RWPE2 (cell line): ENCODE results near the gene MRPL55.

Experiments used
- ATAC-seq: fragments of 200-7000 bp; cut with Tn5 transposase; 3 replicates; pipeline ENCODE4 v1.9.1; 2021; ENCODE audit warnings: low read depth
- DNase-seq: peaks from one replicate; pipeline ENCODE4 v3.0.0-alpha.2; 2020; ENCODE audit warnings: low spot score
- H3K27ac ChIP-seq: fragments of 450-650 bp; 2 replicates; pipeline ENCODE4 v1.5.1; 2017; ENCODE audit warnings: mild to moderate bottlenecking; ENCODE audit not compliant: poor library complexity, severe bottlenecking
- H3K27me3 ChIP-seq: fragments of 250-450 bp; sonication (Bioruptor Pico); 2 replicates; pipeline ENCODE4 v1.5.1; 2021; ENCODE audit warnings: mild to moderate bottlenecking, moderate library complexity; ENCODE audit not compliant: insufficient read depth, poor library complexity, severe bottlenecking
- H3K36me3 ChIP-seq: fragments of 250-450 bp; sonication (Bioruptor Pico); 2 replicates; pipeline ENCODE4 v1.5.1; 2020; ENCODE audit warnings: low read depth, mild to moderate bottlenecking, moderate library complexity
- H3K4me1 ChIP-seq: fragments of 250-450 bp; sonication (Bioruptor Pico); 2 replicates; pipeline ENCODE4 v1.5.1; 2021; ENCODE audit warnings: mild to moderate bottlenecking, moderate library complexity; ENCODE audit not compliant: insufficient read depth, poor library complexity, severe bottlenecking
- H3K4me3 ChIP-seq: fragments of 250-450 bp; sonication (Bioruptor Pico); 2 replicates; pipeline ENCODE4 v1.5.1; 2021; ENCODE audit warnings: mild to moderate bottlenecking, moderate library complexity; ENCODE audit not compliant: severe bottlenecking
- H3K9me3 ChIP-seq: fragments of 250-450 bp; sonication (Bioruptor Pico); 2 replicates; pipeline ENCODE4 v1.5.1; 2021; ENCODE audit warnings: mild to moderate bottlenecking, moderate library complexity; ENCODE audit not compliant: severe bottlenecking
- TF ChIP-seq, protein P1 (sequence below): fragments of 450-650 bp; IDR thresholded peaks from one replicate; pipeline ENCODE4 v1.5.1; 2017; ENCODE audit warnings: mild to moderate bottlenecking, moderate library complexity; ENCODE audit not compliant: poor library complexity, severe bottlenecking

MRPL55 gene

DNA sequence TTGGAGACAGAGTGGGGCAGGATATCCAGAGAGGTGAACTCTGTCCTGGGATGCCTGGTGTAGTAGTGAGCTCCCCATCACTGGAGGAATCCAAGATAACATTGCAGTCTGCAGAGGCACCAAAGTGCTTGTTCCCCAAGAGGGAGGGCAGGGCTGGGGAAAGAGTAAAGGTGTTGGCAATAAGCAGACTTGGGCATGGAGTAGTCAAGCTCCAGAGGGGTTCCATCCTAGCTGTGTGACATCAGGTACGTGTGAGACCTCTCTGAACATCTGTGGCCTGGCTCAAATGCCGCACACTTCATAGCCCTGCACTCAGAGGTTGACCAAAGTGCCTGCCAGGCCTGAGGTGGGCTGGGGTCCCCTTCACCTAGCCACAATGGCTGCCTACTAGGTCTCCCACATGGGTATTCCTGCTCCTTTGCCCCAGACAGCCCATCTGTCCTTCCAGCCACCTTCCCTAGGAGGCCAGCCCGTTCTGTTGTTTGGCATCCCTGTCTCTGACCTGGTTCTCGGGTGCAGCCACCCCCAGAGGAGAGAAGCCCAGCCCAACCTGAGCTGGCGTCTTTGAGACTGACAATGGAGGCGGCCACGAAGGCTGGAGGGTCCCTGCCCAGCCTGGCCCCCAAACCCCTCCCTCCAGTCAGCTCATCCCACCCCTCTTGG, 29.4 kb downstream of the MRPL55 start:
- Histone ChIP-seq H3K4me3 (no peak overlapping the region), H3K27ac (no peak overlapping the region), H3K27me3 (no peaks in the 10 kb centered on the region), H3K36me3 (peaks cover 14% of the 10 kb centered on the region), H3K9me3 (no peaks in the 10 kb centered on the region), H3K4me1 (peaks cover 7% of the 10 kb centered on the region)
- no peak for ATAC-seq
- TF ChIP-seq, protein P1, sequence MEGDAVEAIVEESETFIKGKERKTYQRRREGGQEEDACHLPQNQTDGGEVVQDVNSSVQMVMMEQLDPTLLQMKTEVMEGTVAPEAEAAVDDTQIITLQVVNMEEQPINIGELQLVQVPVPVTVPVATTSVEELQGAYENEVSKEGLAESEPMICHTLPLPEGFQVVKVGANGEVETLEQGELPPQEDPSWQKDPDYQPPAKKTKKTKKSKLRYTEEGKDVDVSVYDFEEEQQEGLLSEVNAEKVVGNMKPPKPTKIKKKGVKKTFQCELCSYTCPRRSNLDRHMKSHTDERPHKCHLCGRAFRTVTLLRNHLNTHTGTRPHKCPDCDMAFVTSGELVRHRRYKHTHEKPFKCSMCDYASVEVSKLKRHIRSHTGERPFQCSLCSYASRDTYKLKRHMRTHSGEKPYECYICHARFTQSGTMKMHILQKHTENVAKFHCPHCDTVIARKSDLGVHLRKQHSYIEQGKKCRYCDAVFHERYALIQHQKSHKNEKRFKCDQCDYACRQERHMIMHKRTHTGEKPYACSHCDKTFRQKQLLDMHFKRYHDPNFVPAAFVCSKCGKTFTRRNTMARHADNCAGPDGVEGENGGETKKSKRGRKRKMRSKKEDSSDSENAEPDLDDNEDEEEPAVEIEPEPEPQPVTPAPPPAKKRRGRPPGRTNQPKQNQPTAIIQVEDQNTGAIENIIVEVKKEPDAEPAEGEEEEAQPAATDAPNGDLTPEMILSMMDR: no peak
- DNase-seq: no peak

DNA sequence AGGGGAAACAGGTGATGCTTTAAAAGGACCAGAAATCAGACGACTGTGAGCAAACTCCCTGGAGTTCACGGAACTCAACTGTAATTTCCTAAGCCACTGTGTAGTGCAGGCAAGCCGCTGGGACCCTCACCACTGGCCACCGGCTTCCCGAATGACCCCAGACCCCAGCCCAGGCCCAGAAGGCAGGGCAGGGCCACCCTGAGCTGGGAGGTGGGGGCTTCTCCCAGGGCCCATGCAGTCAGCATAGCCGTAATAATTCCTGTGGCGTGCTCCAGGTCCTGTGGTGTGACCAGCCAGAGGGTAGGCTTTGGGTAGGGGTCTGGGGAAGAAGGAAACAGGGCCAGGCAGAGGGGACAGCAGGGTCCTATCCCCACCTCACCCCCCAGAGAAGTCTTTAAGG, 30.1 kb downstream of the MRPL55 start:
- ATAC-seq: no peak
- H3K4me1 ChIP-seq: no peaks in the 10 kb centered on the region
- no peak for DNase-seq
- H3K4me3 ChIP-seq: no peak overlapping the region
- H3K27ac ChIP-seq: no peak overlapping the region
- H3K36me3 ChIP-seq: peaks cover 7% of the 10 kb centered on the region
- H3K9me3 ChIP-seq: no peaks in the 10 kb centered on the region
- no peaks in the 10 kb centered on the region for H3K27me3 ChIP-seq
- TF ChIP-seq, protein P1: no peak

DNA sequence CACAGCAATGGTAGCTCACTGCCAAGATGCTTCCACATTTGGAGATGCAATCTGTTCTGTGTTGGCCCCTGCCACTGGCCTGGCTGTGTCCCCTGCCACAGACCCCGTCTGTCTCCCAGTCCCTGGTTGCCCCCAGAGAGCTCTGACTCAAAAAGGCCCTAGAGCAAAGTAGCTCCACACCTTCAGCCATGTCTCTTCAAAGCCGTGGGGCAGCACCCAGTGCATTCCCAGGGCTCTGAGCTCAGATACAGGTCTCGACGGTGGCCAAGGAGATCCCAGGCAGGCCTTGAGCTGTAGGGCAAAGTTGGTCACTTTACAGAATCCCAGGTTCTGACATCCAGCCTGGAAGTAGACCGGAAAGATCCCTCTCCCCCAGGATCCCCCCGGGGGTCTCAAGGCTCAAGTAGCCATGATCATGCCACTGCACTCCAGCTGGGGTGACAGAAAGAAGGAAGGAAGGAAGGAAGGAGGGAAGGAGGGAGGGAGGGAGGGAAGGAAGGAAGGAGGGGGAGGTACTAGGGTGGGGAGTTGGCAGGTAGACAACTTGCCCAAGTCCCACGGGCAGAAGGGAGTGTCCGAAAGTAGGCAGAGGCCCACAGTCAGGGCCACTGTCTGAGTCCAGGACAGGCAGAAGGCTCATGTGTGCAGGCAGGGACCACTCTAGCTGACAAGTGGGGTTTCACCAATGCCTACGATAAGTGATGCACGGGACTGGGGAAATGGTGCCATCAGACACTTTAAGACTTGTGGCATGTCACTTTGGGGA, 31.4 kb downstream of the MRPL55 start:
- ATAC-seq: no peak
- TF ChIP-seq, protein P1: no peak
- no peak for DNase-seq
- no peaks in the 10 kb centered on the region for H3K9me3 ChIP-seq
- H3K27me3 ChIP-seq: no peaks in the 10 kb centered on the region
- no peaks in the 10 kb centered on the region for H3K4me1 ChIP-seq
- no peak overlapping the region for H3K27ac ChIP-seq
- H3K4me3 ChIP-seq: no peak overlapping the region
- no peaks in the 10 kb centered on the region for H3K36me3 ChIP-seq

DNA sequence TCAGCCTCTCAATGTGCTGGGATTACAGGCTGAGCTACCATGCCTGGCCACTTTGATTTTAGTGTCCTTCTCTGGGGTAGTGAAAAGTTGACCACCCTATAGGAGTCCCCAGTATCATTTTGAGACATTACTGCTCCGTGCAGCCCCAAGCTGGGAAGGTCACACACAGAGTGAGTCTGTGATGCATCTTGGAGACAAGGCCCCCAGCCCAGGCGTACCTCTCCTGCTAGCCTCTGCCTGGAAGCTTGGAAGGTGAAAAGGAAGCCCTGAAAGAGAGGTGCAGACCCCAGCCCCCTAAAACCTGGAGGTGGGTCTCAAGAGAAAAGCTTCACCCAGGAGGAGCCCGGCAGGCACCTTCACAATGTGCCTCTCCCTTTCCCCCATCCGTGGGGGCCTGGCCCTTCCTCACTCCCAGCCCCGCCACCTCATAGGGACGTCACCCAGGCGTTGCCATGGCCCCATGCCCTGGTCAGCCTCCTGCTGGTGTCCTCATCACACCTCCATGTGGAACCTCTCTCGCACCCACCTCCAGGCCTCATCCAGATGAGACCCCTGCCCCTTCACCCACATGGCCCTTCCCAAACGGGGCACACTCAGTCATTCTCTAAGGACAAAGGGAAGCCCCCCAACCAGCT, 32.2 kb downstream of the MRPL55 start:
- H3K4me1 ChIP-seq: no peaks in the 10 kb centered on the region
- no peak for ATAC-seq
- no peak overlapping the region for H3K27ac ChIP-seq
- H3K36me3 ChIP-seq: no peaks in the 10 kb centered on the region
- no peaks in the 10 kb centered on the region for H3K9me3 ChIP-seq
- TF ChIP-seq, protein P1: no peak
- DNase-seq: no peak
- H3K27me3 ChIP-seq: no peaks in the 10 kb centered on the region
- H3K4me3 ChIP-seq: no peak overlapping the region
